GM19240 (cell line): ENCODE data around the gene OR1D5.
"Not testable (repeated sequence)": the region's sequence is repeated elsewhere in the genome, so short reads cannot be mapped to it uniquely, and the experiment has no call there.

Source experiments
- DNase-seq: peaks from one replicate; pipeline ENCODE4 v3.0.0; 2011; ENCODE audit warnings: low spot score; ENCODE audit not compliant: insufficient read length

The OR1D5 gene

GRCh38 chr17:3063507-3063906 lies at the start of gene OR1D5:
Gene OR1D5 (minus strand): TSS chr17:3063607. CDS start chr17:3063607, 0 bp downstream.
- not testable (repeated sequence) for DNase-seq

GRCh38 chr17:3104322-3104721 lies 40.9 kb upstream of the OR1D5 start, which contains the start of gene OR1D2:
Gene OR1D2 (minus strand): TSS chr17:3104422. CDS start chr17:3092996, 11,426 bp downstream.
- no peak for DNase-seq

GRCh38 chr17:3073850-3074249 lies 10.4 kb upstream of the OR1D5 start:
- not testable (repeated sequence) for DNase-seq

- not testable (repeated sequence) for DNase-seq
Measured at GRCh38 chr17:3065192-3065591, 1.8 kb upstream of the OR1D5 start.

GRCh38 chr17:3062824-3063377 lies 506 bp downstream of the OR1D5 start:
- DNase-seq = not testable (repeated sequence)

- not testable (repeated sequence) for DNase-seq
Measured at GRCh38 chr17:3054868-3055267, 8.5 kb downstream of the OR1D5 start.

GRCh38 chr17:3049705-3050295 lies 13.6 kb downstream of the OR1D5 start:
- DNase-seq = no peak

- DNase-seq = peak; percentile 65
Measured at GRCh38 chr17:3048727-3049471, 14.5 kb downstream of the OR1D5 start.

GRCh38 chr17:3046753-3047152 lies 16.7 kb downstream of the OR1D5 start:
- DNase-seq = no peak

- no peak for DNase-seq
Measured at GRCh38 chr17:3043737-3044365, 19.6 kb downstream of the OR1D5 start.

GRCh38 chr17:3040882-3041281 lies 22.5 kb downstream of the OR1D5 start:
- DNase-seq = no peak

- no peak for DNase-seq
Measured at GRCh38 chr17:3039736-3040135, 23.7 kb downstream of the OR1D5 start.

GRCh38 chr17:3038941-3039340 lies 24.5 kb downstream of the OR1D5 start:
- no peak for DNase-seq

- no peak for DNase-seq
Measured at GRCh38 chr17:3037259-3037658, 26.1 kb downstream of the OR1D5 start.

GRCh38 chr17:3036800-3037199 lies 26.6 kb downstream of the OR1D5 start:
- no peak for DNase-seq

- DNase-seq = no peak
Measured at GRCh38 chr17:3035968-3036280, 27.5 kb downstream of the OR1D5 start.

- no peak for DNase-seq
Measured at GRCh38 chr17:3035256-3035967, 28.0 kb downstream of the OR1D5 start.

- no peak for DNase-seq
Measured at GRCh38 chr17:3034578-3034920, 28.9 kb downstream of the OR1D5 start.

GRCh38 chr17:3033741-3034577 lies 29.4 kb downstream of the OR1D5 start:
- DNase-seq = no peak

- DNase-seq = no peak
Measured at GRCh38 chr17:3033248-3033640, 30.2 kb downstream of the OR1D5 start.
